Suprapubic skin (tissue), 4 donors: ENCODE data around the gene RRP1B.

Source experiments
- CTCF ChIP-seq, 2 donors: fragments of 200-600 bp in 1 of 2; fragments of 450-650 bp in 1 of 2; sonication (generic) in 1 of 2; IDR thresholded peaks; one replicate each; pipeline ENCODE4 v1.5.1; 2016 to 2019; ENCODE audit warnings: antibody characterized with exemption in 2 of 2, mild to moderate bottlenecking in 1 of 2, moderate library complexity in 1 of 2
- EP300 ChIP-seq: sonication (generic); formaldehyde crosslinking; IDR thresholded peaks from one replicate; pipeline ENCODE4 v1.6.1; 2017; ENCODE audit warnings: antibody characterized with exemption
- POLR2A ChIP-seq, 2 donors: fragments of 450-650 bp; IDR thresholded peaks; one replicate each; pipeline ENCODE4 v1.6.1; 2017; ENCODE audit warnings: antibody characterized with exemption in 2 of 2, mild to moderate bottlenecking in 2 of 2, moderate library complexity in 2 of 2
- POLR2AphosphoS5 ChIP-seq, 3 donors: sonication (generic); formaldehyde crosslinking; IDR thresholded peaks; one replicate each; pipeline ENCODE4 v1.6.1; 2017; ENCODE audit warnings: antibody characterized with exemption in 3 of 3

DNA sequence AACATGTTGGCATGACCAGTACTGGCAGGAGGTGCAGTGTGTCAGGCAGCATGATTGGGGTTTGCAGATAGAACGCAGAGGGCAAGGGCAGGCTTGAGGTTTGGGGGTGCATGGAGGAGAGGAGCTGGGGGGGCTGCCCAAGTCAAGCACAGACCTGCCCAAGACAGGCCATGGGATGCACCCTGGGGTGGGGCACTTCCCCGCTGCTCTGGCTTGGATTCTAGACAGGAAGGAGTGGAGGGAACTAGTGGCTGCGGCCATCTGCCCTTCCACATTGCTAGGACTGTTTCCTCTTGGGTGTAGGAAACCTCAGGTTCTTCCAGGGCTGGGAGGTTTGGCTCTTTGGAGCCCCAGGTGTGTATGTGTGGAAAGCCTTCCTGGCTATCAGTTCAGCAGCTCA is 62.6 kb downstream of the RRP1B start:
- no peak for TF ChIP-seq EP300
- no peak for TF ChIP-seq CTCF (IDR thresholded peaks at IDR 0.05)
- no peak for TF ChIP-seq POLR2AphosphoS5 (IDR thresholded peaks at IDR 0.05)
- TF ChIP-seq POLR2A (IDR thresholded peaks at IDR 0.05) = no peak
